Activated T-helper 17 cell treated with anti-CD3 and anti-CD28 coated beads, Interleukin-2, amount 50 U/mL, for 72 hours (primary cell): ENCODE measurements around the gene ACBD4. TPM values are rescaled to one million over a fixed set of nuclear protein-coding genes. Genes with fewer than 3 reads are reported as not detected.

Source experiments
- ATAC-seq: fragments of 150-1000 bp; cut with Tn5 transposase; replicated peaks from 2 replicates; pipeline ENCODE4 v1.10.0; 2021; ENCODE audit warnings: mild to moderate bottlenecking, moderate library complexity
- H3K27ac Mint-ChIP-seq: one replicate; pipeline ENCODE4 v1.8.0; 2022; ENCODE audit warnings: mixed read lengths
- H3K27me3 Mint-ChIP-seq: one replicate; pipeline ENCODE4 v1.8.0; 2022; ENCODE audit warnings: mixed read lengths
- H3K36me3 Mint-ChIP-seq: one replicate; pipeline ENCODE4 v1.8.0; 2022; ENCODE audit warnings: low read depth, mild to moderate bottlenecking, mixed read lengths
- H3K4me1 Mint-ChIP-seq: one replicate; pipeline ENCODE4 v1.8.0; 2022; ENCODE audit warnings: mixed read lengths
- H3K4me3 Mint-ChIP-seq: one replicate; pipeline ENCODE4 v1.8.0; 2022; ENCODE audit warnings: mild to moderate bottlenecking, mixed read lengths
- H3K9me3 Mint-ChIP-seq: one replicate; pipeline ENCODE4 v1.8.0; 2022; ENCODE audit warnings: mixed read lengths
- total RNA-seq, 2 donors: library from RNA; stranded (reverse); gene quantifications; one replicate each; pipeline ENCODE4 v1.2.3, GENCODE V29; 2022

ACBD4 gene
- total RNA-seq, 2 donors from 2014 or later = 9.8 to 12.6 TPM

GRCh38 chr17:45132320-45132571 lies 3.2 kb upstream of the ACBD4 start, which contains the start of gene PLCD3:
PLCD3 (minus strand) TSS chr17:45132515; CDS start chr17:45132410, 105 bp downstream.
- Mint-ChIP-seq H3K4me1 (peaks cover 7% of the 10 kb centered on the region), H3K27me3 (no peaks in the 10 kb centered on the region), H3K9me3 (no peaks in the 10 kb centered on the region), H3K4me3 (peak within 1 kb of the TSS; percentile 82), H3K27ac (peak within 1 kb of the TSS; percentile 33), H3K36me3 (no peaks in the 10 kb centered on the region)
- ATAC-seq = no peak

GRCh38 chr17:45132572-45133463 lies 2.7 kb upstream of the ACBD4 start:
- Mint-ChIP-seq H3K36me3 (no peaks in the 10 kb centered on the region), H3K27me3 (no peaks in the 10 kb centered on the region), H3K27ac (peak overlapping the region; percentile 33), H3K4me1 (peaks cover 7% of the 10 kb centered on the region), H3K9me3 (no peaks in the 10 kb centered on the region), H3K4me3 (peak overlapping the region; percentile 82)
- peak; percentile 55 for ATAC-seq

- Mint-ChIP-seq H3K27me3 (no peaks in the 10 kb centered on the region), H3K9me3 (no peaks in the 10 kb centered on the region), H3K36me3 (no peaks in the 10 kb centered on the region), H3K27ac (peak overlapping the region; percentile 49), H3K4me1 (peaks cover 3% of the 10 kb centered on the region), H3K4me3 (peak overlapping the region; percentile 80)
- ATAC-seq = no peak
These were observed 698 bp downstream of the ACBD4 start for GRCh38 chr17:45135978-45136791.

- Mint-ChIP-seq H3K4me3 (peak overlapping the region; percentile 80), H3K9me3 (no peaks in the 10 kb centered on the region), H3K4me1 (no peaks in the 10 kb centered on the region), H3K27me3 (no peaks in the 10 kb centered on the region), H3K36me3 (no peaks in the 10 kb centered on the region), H3K27ac (no peak overlapping the region)
- ATAC-seq = no peak
These were observed 1.5 kb downstream of the ACBD4 start for GRCh38 chr17:45136846-45137560.

- H3K9me3 Mint-ChIP-seq = no peaks in the 10 kb centered on the region
- H3K36me3 Mint-ChIP-seq = no peaks in the 10 kb centered on the region
- H3K4me3 Mint-ChIP-seq = no peak overlapping the region
- no peaks in the 10 kb centered on the region for H3K4me1 Mint-ChIP-seq
- ATAC-seq = no peak
- no peaks in the 10 kb centered on the region for H3K27me3 Mint-ChIP-seq
- peak overlapping the region; percentile 33 for H3K27ac Mint-ChIP-seq
These were observed 2.2 kb downstream of the ACBD4 start for GRCh38 chr17:45137561-45138305.

- H3K4me1 Mint-ChIP-seq = no peaks in the 10 kb centered on the region
- no peaks in the 10 kb centered on the region for H3K9me3 Mint-ChIP-seq
- ATAC-seq = no peak
- no peaks in the 10 kb centered on the region for H3K27me3 Mint-ChIP-seq
- no peak overlapping the region for H3K4me3 Mint-ChIP-seq
- no peaks in the 10 kb centered on the region for H3K36me3 Mint-ChIP-seq
- no peak overlapping the region for H3K27ac Mint-ChIP-seq
These were observed 3.5 kb downstream of the ACBD4 start for GRCh38 chr17:45138911-45139532.

GRCh38 chr17:45139533-45139920 lies 4.0 kb downstream of the ACBD4 start:
- Mint-ChIP-seq H3K27ac (no peak overlapping the region), H3K9me3 (no peaks in the 10 kb centered on the region), H3K4me3 (no peak overlapping the region), H3K4me1 (no peaks in the 10 kb centered on the region), H3K36me3 (no peaks in the 10 kb centered on the region), H3K27me3 (no peaks in the 10 kb centered on the region)
- ATAC-seq = no peak

GRCh38 chr17:45143094-45143670 lies 7.7 kb downstream of the ACBD4 start:
- no peaks in the 10 kb centered on the region for H3K9me3 Mint-ChIP-seq
- H3K4me3 Mint-ChIP-seq = no peak overlapping the region
- H3K36me3 Mint-ChIP-seq = peaks cover 17% of the 10 kb centered on the region
- peaks cover 13% of the 10 kb centered on the region for H3K4me1 Mint-ChIP-seq
- H3K27me3 Mint-ChIP-seq = no peaks in the 10 kb centered on the region
- H3K27ac Mint-ChIP-seq = peak overlapping the region; percentile 20
- ATAC-seq = no peak

GRCh38 chr17:45143767-45144198 lies 8.3 kb downstream of the ACBD4 start:
- no peak for ATAC-seq
- H3K27ac Mint-ChIP-seq = peak overlapping the region; percentile 20
- no peak overlapping the region for H3K4me3 Mint-ChIP-seq
- no peaks in the 10 kb centered on the region for H3K27me3 Mint-ChIP-seq
- H3K9me3 Mint-ChIP-seq = no peaks in the 10 kb centered on the region
- peaks cover 23% of the 10 kb centered on the region for H3K36me3 Mint-ChIP-seq
- H3K4me1 Mint-ChIP-seq = peaks cover 17% of the 10 kb centered on the region

GRCh38 chr17:45144199-45145034 lies 8.9 kb downstream of the ACBD4 start:
- no peak for ATAC-seq
- H3K36me3 Mint-ChIP-seq = peaks cover 29% of the 10 kb centered on the region
- no peaks in the 10 kb centered on the region for H3K27me3 Mint-ChIP-seq
- no peaks in the 10 kb centered on the region for H3K9me3 Mint-ChIP-seq
- peaks cover 17% of the 10 kb centered on the region for H3K4me1 Mint-ChIP-seq
- H3K27ac Mint-ChIP-seq = no peak overlapping the region
- H3K4me3 Mint-ChIP-seq = peak overlapping the region; percentile 99

GRCh38 chr17:45145035-45145389 lies 9.5 kb downstream of the ACBD4 start:
- Mint-ChIP-seq H3K4me3 (peak overlapping the region; percentile 99), H3K9me3 (no peaks in the 10 kb centered on the region), H3K27me3 (no peaks in the 10 kb centered on the region), H3K4me1 (peaks cover 17% of the 10 kb centered on the region), H3K36me3 (peaks cover 35% of the 10 kb centered on the region), H3K27ac (no peak overlapping the region)
- no peak for ATAC-seq

- no peak for ATAC-seq
- peaks cover 19% of the 10 kb centered on the region for H3K4me1 Mint-ChIP-seq
- peaks cover 47% of the 10 kb centered on the region for H3K36me3 Mint-ChIP-seq
- H3K27me3 Mint-ChIP-seq = no peaks in the 10 kb centered on the region
- H3K9me3 Mint-ChIP-seq = no peaks in the 10 kb centered on the region
- peak overlapping the region; percentile 99 for H3K4me3 Mint-ChIP-seq
- H3K27ac Mint-ChIP-seq = no peak overlapping the region
These were observed 10.7 kb downstream of the ACBD4 start for GRCh38 chr17:45146166-45146565.

- ATAC-seq = no peak
- Mint-ChIP-seq H3K4me1 (peaks cover 23% of the 10 kb centered on the region), H3K4me3 (peak overlapping the region; percentile 99), H3K36me3 (peaks cover 50% of the 10 kb centered on the region), H3K27me3 (no peaks in the 10 kb centered on the region), H3K27ac (peak overlapping the region; percentile 100), H3K9me3 (no peaks in the 10 kb centered on the region)
These were observed 11.1 kb downstream of the ACBD4 start for GRCh38 chr17:45146592-45146889.
